ENCODE measurements around the gene IL12RB1.

IL12RB1 gene

GRCh38 chr19:18119717-18120105 is 33.0 kb upstream of the IL12RB1 start:
- no peak overlapping the region for H3K4me3 ChIP-seq (ENCODE audit: low read depth, low read length)
- DNase-seq (ENCODE audit: low read depth, low spot score) = no peak
- in situ Hi-C loops (cut with HindIII; ENCODE audit: low sequenced_read_pairs) = no loop called here

DNA sequence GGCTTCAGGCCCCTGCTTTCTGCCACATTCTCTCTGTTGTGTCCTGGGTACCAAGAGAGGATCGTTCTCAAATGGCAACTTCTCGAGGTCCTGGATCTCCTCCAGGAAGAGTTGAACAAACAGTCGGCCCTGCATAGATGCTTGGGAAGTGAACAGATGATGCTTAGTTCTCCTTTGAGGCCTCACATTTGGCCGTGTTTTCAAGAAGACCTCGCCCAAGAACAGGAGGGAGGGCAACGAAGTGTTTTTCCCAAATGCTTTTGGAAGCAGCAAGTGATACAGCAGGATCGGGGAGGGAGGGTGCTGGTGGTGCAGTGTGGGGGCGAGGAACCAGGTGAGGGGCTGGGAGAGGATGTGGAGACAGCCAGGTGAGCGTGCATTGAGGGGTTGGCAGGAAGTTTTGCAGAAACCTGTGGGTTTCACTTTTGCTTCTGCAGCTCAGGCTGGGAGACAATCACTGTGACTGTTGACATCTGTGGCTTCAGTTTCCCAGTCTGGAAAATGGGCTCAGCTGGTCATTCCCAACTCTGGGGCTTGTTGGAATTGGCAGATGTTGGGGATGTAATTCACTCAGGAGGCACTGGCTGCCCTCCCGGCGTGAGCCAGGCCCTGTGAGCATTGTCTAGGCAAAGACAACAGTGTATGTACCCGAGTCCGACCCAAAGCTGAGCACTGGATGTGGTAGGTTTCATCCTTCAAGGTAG is 32.4 kb upstream of the IL12RB1 start:
- TF ChIP-seq CTCF (IDR thresholded peaks at IDR 0.05; ENCODE audit: low read depth, low read length) = no peak
- DNase-seq (ENCODE audit: low read depth, low spot score) = no peak
- in situ Hi-C loops (cut with HindIII; ENCODE audit: low sequenced_read_pairs) = no loop called here
- H3K4me3 ChIP-seq (ENCODE audit: low read depth, low read length) = no peak overlapping the region

More at GRCh38 chr19:18119717-18120105, 33.0 kb upstream of the IL12RB1 start:
- TF ChIP-seq CTCF (IDR thresholded peaks at IDR 0.05; ENCODE audit: low read depth, low read length) = no peak

- in situ Hi-C loops (cut with HindIII; ENCODE audit: low sequenced_read_pairs) = no loop called here
- no peak for DNase-seq (ENCODE audit: low read depth, low spot score)
- no peak for TF ChIP-seq CTCF (IDR thresholded peaks at IDR 0.05; ENCODE audit: low read depth, low read length)
- peak overlapping the region; percentile 50 for H3K4me3 ChIP-seq (ENCODE audit: low read depth, low read length)
Observed at GRCh38 chr19:18118420-18119012, 31.8 kb upstream of the IL12RB1 start.

DNA sequence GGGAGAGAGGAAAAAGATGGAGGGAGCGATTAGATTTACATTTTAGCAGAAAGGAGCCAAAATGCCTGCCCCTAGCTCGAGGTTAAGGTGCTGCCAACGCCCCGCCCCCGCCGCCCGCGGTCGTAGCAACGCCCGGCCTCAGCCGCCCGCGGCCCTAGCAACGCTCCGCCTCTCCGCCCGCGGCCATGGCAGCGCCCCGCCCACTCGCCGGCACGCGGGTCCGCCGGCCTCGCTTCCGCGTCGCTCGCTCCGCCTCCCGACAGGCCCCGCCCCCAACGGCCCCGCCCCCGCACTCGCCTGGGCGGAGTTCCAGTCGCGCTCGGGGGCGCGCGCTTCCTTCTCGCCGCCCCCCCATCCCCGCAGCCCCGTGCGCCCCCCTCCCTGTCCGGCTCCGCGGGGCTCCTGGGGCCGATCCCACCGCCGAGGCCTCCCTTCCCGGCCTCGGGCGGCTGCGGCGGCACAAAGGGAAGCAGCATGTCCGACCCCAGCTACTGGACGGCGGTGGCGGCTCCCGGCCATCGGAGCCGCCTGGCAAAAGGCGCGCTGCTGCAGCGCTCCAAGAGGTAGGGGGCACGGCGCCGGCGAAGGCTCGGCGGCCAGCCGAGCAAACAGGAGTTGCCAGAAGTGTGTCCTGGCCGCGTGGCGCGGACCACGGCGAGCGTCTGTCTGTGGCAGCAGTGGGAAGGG is 31.1 kb upstream of the IL12RB1 start:
- H3K4me3 ChIP-seq (ENCODE audit: low read depth, low read length) = peak overlapping the region; percentile 50
- peak; percentile 74 for DNase-seq (ENCODE audit: low read depth, low spot score)
- in situ Hi-C loops (cut with HindIII; ENCODE audit: low sequenced_read_pairs) = no loop called here
- no peak for TF ChIP-seq CTCF (IDR thresholded peaks at IDR 0.05; ENCODE audit: low read depth, low read length)

GRCh38 chr19:18117364-18117691 is 30.6 kb upstream of the IL12RB1 start:
- in situ Hi-C loops (cut with HindIII; ENCODE audit: low sequenced_read_pairs) = no loop called here
- peak overlapping the region; percentile 34 for H3K4me3 ChIP-seq (ENCODE audit: low read depth, low read length)
- no peak for TF ChIP-seq CTCF (IDR thresholded peaks at IDR 0.05; ENCODE audit: low read depth, low read length)
- DNase-seq (ENCODE audit: low read depth, low spot score) = no peak

GRCh38 chr19:18114483-18114882 is 27.7 kb upstream of the IL12RB1 start:
- no peak for DNase-seq (ENCODE audit: low read depth, low spot score)
- no peak for TF ChIP-seq CTCF (IDR thresholded peaks at IDR 0.05; ENCODE audit: low read depth, low read length)
- H3K4me3 ChIP-seq (ENCODE audit: low read depth, low read length) = no peak overlapping the region
- in situ Hi-C loops (cut with HindIII; ENCODE audit: low sequenced_read_pairs) = no loop called here

Measured in astrocyte of the spinal cord (primary cell).